HG03045 (cell line): Measurements from ENCODE around the gene THBS4.
"Not testable (repeated sequence)": the region's sequence is repeated elsewhere in the genome, so short reads cannot be mapped to it uniquely, and the experiment has no call there.

Source experiments
- ATAC-seq: cut with Tn5 transposase; IDR thresholded peaks from one replicate; pipeline ENCODE4 v1.9.1; 2021; ENCODE audit warnings: mild to moderate bottlenecking, moderate library complexity; ENCODE audit not compliant: unreplicated experiment

Gene THBS4

GRCh38 chr5:80072103-80073073 lies 37.2 kb downstream of the THBS4 start:
- ATAC-seq, result no peak

GRCh38 chr5:80076131-80077050 lies 41.2 kb downstream of the THBS4 start:
- no peak for ATAC-seq

GRCh38 chr5:80077051-80077714 lies 42.0 kb downstream of the THBS4 start:
- ATAC-seq, result no peak

DNA sequence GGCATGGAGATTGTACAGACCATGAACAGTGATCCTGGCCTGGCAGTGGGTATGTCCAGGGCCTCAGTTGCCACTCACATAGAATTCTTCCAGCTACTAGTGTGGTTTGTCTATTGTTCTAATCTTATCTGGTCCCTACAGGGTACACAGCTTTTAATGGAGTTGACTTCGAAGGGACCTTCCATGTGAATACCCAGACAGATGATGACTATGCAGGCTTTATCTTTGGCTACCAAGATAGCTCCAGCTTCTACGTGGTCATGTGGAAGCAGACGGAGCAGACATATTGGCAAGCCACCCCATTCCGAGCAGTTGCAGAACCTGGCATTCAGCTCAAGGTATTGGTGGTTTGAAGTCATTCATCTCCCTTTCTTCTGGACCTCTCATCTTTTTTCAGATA lies 43.8 kb downstream of the THBS4 start:
- no peak for ATAC-seq

DNA sequence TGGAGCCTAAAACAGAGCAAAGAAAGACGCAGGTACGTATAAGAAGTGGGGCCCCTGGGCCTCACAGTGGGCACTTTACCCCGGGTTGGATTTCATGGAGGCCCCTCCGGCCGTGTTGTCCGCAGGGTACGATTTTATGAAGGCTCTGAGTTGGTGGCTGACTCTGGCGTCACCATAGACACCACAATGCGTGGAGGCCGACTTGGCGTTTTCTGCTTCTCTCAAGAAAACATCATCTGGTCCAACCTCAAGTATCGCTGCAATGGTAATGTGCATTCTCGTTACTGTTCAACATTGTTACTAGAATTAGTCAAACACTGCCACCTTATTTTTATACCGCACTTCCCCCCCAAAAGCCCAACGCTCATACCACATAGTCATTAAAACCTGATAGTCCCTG lies 47.1 kb downstream of the THBS4 start:
- no peak for ATAC-seq

DNA sequence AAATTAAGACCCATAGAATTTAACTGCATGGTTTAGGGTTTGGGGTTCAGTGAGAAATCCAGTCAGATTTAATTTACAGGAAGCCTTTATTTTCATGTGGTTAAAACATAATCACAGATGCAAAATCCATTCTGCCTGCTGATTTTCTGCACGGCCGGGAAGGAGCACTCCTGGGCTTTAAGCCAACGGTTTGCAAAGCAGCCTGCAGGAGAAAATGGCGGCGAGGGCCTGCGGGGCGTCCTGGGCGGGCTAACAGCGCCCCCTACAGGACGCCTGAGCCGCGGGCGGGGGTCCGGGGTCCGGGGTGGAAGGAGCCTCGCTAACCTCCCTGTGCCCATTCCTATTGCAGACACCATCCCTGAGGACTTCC lies 47.6 kb downstream of the THBS4 start:
- no peak for ATAC-seq

DNA sequence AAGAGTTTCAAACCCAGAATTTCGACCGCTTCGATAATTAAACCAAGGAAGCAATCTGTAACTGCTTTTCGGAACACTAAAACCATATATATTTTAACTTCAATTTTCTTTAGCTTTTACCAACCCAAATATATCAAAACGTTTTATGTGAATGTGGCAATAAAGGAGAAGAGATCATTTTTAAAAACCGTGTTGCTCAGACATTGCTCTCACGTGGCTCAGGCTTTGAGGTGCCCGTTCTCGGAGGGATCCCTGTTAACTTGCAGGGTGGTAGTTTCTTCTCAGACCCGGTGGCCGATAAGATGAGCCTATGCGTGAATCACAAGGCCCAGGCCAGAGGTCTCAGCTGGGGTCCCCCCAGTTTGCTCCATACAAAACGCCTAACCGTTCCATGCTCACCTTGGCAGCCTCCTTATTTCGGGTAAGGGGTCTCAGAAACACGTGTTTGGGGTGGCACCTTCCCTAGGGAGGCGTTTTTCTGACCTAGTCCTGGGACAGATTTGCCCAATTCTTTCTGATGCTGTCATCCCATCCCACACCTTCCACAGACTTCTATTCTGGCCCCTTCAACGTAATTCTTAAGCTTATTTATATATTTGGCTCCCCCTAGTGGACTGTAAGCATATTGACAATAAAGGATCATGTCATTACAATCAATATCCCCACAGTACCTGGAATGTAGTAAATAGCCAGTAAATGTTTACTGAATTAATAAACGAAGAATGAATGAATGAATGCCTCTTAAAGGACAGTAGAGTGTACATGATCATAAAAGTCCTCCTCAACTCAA lies 48.1 kb downstream of the THBS4 start:
- ATAC-seq, result no peak

DNA sequence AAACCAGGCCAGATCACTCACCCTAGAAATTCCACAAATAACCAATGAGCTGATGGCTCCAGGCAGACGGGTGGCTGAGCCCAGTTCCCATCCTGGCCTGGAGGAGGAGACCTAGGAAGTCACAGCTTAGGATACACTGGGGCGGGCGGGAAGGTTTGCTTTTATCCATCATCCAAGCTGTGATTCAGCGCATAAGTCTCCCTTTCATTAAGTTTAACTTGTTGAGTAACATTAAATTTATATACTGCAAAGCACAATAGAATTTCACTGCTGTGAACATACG lies 55.7 kb downstream of the THBS4 start:
- ATAC-seq, result no peak

GRCh38 chr5:80091792-80092192 lies 56.6 kb downstream of the THBS4 start:
- not testable (repeated sequence) for ATAC-seq

- no peak for ATAC-seq
Measured at GRCh38 chr5:80092486-80093107, 57.4 kb downstream of the THBS4 start.

GRCh38 chr5:80093796-80094195 lies 58.6 kb downstream of the THBS4 start:
- no peak for ATAC-seq

DNA sequence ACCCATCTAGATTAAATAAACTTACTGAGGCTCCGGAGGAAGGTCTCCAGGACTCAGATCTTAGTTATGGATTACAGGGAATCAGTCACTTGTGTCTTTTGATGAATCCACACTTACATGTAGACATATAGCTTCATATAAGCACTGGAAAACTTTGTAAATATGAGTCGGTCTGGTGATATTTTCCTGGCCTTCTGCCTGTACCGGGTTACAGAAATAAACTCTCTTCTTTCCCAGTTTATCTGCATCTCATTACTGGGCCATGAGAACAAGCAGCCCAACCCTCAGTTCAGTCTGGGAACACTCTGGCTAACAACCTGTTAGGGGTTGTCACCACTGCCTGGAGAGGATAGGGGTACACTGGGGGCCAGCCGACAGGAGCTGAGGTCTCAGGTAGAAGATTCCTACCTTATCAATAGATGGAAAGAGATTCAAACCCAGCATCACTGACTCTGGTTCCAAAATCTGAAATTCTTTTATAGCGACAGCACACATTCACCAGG lies 59.1 kb downstream of the THBS4 start:
- ATAC-seq, result no peak

DNA sequence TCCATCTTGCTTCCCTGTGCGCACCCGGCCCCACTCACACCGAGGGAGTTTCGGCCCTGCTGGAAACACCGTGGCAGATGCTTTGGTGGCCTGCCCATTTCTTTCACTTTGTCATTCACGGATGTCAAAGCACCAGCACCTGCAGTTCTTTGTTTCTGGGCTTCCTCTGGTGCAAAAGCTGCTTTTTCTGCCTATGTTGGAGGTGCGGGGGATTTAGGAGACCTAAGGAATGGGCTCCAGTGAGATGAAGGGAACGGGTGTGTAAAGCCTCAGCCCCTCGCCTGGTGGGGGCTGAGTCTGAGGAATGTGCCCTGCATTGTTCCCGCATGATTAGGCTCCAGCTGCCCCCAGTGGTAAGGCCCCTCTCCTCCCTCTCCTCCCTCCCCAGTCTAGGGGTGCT lies 62.3 kb downstream of the THBS4 start:
- no peak for ATAC-seq

DNA sequence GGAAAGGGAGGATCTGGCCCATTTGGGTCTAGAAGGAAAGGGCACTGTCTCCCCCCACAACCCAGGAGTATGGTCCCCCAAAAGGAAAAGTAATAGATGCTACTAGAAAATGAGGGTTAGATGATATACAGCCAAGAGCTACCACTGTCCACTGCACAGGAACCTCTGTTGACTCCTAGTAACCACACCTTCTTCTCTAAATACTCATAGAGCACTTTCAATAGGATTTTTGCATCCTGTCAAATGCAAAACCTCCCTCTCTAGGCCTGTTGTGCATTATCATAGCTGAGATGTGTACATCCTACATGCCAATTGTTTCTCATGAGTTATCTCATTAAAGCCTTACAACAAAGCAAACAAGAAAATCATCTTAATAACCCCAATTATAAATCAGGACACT lies 66.8 kb downstream of the THBS4 start:
- ATAC-seq, result no peak

GRCh38 chr5:80103371-80103770 lies 68.2 kb downstream of the THBS4 start:
- ATAC-seq, result no peak

DNA sequence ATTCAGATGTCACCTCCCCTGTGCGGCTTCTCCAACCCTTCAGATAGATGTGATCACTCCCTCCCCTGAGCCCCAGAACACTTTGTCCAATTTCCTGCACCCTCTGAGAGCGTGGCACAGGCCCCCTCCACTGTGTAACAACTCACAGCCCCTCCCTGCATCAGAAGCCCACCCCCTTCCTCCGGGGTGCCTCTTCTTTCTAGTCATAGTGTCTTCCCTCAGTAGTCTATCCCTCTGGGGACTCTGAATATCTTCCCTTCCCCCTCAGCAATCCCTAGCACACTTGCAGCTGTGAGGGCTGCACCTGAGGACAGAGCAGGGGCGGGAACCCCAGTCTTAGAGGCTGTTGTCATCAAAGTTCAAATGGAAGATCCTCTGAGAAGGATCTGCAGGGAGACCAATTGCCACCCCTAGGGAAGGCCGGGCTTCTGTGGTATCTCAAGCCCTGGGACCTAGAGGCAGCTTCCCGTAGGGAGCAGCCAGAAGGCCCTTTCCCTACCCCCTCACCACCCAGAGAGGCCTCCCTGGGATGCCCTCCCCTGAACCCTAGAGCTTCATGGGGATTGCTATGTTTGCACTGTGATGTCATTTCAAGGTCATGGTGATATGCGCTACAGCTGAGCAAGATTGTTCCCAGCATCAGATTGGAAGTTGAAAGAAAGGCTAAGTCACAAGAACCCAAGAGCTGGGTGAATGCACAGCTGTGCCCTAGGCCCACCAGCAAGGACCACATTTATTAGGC lies 70.7 kb downstream of the THBS4 start:
- no peak for ATAC-seq

DNA sequence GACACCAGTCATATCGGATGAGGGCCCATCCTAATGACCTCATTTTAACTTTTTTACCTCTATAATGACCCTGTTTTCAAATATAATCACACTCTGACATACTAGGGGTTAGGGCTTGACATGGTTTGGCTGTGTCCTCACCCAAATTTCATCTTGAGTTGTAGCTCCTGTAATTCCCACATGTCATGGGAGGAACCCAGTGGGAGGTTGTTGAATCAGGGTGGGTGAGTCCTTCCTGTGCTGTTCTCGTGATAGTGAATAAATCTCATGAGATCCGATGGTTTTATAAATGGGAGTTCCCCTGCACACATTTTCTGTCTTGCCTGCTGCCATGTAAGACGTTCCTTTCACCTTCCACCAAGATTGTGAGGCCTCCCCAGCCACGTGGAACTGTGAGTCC lies 71.8 kb downstream of the THBS4 start:
- ATAC-seq, result no peak

- ATAC-seq, result no peak
Measured at GRCh38 chr5:80109646-80110478, 74.7 kb downstream of the THBS4 start.
